HG02588 (cell line): ENCODE measurements around the gene OPN1MW2.
"Not testable (repeated sequence)": the region's sequence is repeated elsewhere in the genome, so short reads cannot be mapped to it uniquely, and the experiment has no call there.

Experiments used
- ATAC-seq: cut with Tn5 transposase; IDR thresholded peaks from one replicate; pipeline ENCODE4 v1.9.1; 2021; ENCODE audit warnings: mild to moderate bottlenecking, moderate library complexity; ENCODE audit not compliant: unreplicated experiment

OPN1MW2 gene

GRCh38 chrX:154219456-154219855 is at the start of gene OPN1MW2:
OPN1MW2 (plus strand) TSS chrX:154219756; CDS start chrX:154219816, 60 bp downstream.
- not testable (repeated sequence) for ATAC-seq

DNA sequence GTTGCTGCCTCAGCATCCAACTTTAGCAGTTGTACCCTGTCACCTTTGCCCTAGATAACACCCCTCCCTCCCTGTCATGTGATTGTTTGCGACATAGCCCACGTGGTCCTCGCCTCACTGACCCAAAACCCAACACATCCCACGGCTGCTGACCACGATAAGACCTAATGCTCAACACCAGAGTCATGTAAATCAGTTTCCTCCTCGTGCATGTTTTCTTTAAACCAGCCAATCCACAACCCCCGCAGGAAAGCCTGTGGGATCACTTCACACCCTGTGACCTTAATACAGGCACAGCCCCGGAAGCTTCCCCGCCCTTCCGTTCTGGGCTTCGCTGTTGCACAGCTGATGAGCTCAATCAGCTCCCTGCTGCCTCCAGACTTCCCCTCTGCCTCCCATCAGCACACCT is 47.0 kb upstream of the OPN1MW2 start:
- peak; percentile 57 for ATAC-seq

- ATAC-seq = not testable (repeated sequence)
Measured at GRCh38 chrX:154174356-154174755, 45.2 kb upstream of the OPN1MW2 start.

DNA sequence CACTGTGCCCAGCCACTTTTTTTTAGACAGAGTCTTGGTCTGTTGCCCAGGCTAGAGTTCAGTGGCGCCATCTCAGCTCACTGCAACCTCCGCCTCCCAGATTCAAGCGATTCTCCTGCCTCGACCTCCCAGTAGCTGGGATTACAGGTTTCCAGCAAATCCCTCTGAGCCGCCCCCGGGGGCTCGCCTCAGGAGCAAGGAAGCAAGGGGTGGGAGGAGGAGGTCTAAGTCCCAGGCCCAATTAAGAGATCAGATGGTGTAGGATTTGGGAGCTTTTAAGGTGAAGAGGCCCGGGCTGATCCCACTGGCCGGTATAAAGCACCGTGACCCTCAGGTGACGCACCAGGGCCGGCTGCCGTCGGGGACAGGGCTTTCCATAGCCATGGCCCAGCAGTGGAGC is 37.3 kb upstream of the OPN1MW2 start, which contains the start of gene OPN1MW:
Gene OPN1MW, plus strand, starts transcription at position 301 of the 400 bp plus-strand sequence. Its CDS starts 82 bp downstream, at position 383.
- not testable (repeated sequence) for ATAC-seq

GRCh38 chrX:154183794-154184193 is 35.8 kb upstream of the OPN1MW2 start:
- ATAC-seq = not testable (repeated sequence)

DNA sequence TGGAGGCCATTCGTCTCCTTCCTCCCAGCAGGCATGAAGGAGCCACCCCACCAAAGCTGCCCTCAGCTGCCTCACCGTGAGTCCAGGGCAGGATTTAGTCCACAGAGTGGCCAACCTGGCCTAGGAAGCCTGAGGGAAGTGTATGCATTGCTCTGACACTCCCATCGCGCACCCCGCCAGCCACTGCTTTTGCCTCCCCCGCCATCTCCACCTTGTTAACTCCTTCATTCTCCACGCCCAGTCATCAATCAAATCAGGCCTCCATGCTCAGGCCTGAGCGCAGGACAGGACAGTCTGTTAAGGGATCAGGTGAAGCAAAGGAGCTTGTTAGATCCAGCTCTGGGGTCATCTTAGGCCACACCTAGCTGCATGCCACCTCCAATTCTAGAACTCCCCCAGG is 26.7 kb upstream of the OPN1MW2 start:
- ATAC-seq = not testable (repeated sequence)

- ATAC-seq = not testable (repeated sequence)
Measured at GRCh38 chrX:154194316-154194715, 25.2 kb upstream of the OPN1MW2 start.

- ATAC-seq = not testable (repeated sequence)
Measured at GRCh38 chrX:154196466-154196865, 23.1 kb upstream of the OPN1MW2 start.

GRCh38 chrX:154209670-154210418 is 9.7 kb upstream of the OPN1MW2 start:
- peak; percentile 69 for ATAC-seq

DNA sequence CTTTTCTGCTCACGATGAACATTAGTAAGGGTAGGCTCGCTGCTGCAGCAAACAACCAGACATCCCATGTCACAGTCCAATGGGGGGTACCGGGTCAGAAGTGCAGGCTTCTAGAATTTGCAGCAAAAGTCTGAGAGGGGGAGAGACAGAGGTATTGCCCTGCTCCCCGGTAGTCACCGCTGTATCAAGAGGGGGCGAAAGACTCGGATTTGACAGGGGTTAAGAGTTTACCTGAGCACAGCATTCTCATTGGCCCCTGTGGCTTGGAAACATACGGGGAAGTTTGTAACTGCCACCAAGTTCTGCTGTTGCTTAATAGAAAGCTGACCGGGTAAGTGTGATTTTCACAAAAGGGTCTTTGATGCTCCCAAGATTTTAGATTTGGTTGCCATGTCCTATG is 8.5 kb upstream of the OPN1MW2 start:
- not testable (repeated sequence) for ATAC-seq

DNA sequence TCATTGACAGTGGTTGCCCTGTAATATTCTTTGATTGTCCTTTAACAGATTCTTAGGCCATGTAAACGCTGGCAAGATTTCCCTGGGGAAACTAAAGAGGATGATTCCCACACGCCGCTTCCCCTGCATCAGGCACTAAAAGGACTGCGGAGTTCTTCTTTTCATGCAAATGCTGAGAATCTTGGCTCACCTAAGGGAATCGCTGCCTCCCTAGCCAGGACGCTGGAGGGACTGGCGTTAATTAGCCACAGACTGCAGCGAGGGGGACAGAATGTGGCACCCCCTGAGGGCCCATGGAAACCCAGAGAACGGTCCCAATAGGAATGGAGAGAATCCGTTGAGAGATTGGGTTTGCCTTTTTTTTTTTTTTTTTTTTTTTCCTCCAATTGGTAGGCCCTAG is 8.1 kb upstream of the OPN1MW2 start:
- not testable (repeated sequence) for ATAC-seq

- not testable (repeated sequence) for ATAC-seq
Measured at GRCh38 chrX:154225292-154225691, 5.7 kb downstream of the OPN1MW2 start.

- ATAC-seq = not testable (repeated sequence)
Measured at GRCh38 chrX:154226706-154227105, 7.2 kb downstream of the OPN1MW2 start.

- not testable (repeated sequence) for ATAC-seq
Measured at GRCh38 chrX:154231443-154231842, 11.9 kb downstream of the OPN1MW2 start.

DNA sequence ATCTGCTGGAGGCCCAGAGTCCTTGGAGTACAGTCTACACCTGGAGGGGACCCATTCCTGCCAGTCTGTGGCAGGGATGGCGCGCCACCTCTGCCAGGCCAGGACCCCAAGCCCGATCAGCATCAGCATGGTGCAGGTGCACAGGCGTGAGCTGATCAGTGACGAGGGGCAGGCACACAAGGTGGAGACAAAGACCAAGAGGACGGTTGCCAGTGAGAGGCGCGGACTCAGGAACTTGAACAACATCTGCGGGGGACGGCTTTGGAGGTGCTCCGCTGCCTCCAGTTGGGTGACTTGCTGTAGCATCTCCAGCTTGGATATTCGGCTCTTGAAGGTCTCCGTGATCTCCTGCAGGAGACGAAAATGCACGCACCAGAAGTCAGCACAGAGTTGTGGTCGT is 14.1 kb downstream of the OPN1MW2 start:
- not testable (repeated sequence) for ATAC-seq

GRCh38 chrX:154238939-154239559 is 19.5 kb downstream of the OPN1MW2 start:
- not testable (repeated sequence) for ATAC-seq

GRCh38 chrX:154239982-154240503 is 20.5 kb downstream of the OPN1MW2 start:
- not testable (repeated sequence) for ATAC-seq

GRCh38 chrX:154247377-154248045 is 28.0 kb downstream of the OPN1MW2 start:
- ATAC-seq = not testable (repeated sequence)

- not testable (repeated sequence) for ATAC-seq
Measured at GRCh38 chrX:154248076-154248475, 28.5 kb downstream of the OPN1MW2 start.

- ATAC-seq = not testable (repeated sequence)
Measured at GRCh38 chrX:154257282-154257681, 37.7 kb downstream of the OPN1MW2 start, which contains the start of gene OPN1MW3. OPN1MW3 (plus strand) TSS chrX:154257582; CDS start chrX:154257620, 38 bp downstream.

DNA sequence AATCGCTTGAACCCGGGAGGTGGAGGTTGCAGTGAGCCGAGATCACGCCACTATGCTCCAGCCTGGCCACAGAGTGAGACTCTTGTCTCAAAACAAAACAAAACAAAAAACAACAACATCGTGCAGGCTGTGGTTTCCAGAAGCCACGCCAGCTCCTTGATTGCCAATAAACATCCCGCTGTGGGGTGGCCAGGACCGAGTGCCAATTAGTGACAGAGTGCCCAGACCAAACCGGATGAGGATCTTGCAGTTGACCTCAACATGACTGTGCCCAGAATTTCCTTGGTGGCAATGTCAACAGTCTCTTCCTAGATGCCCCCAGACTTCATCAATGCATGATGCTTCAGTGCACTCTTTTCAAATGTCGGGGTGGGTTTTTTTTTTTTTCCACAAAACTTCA is 39.2 kb downstream of the OPN1MW2 start:
- ATAC-seq = not testable (repeated sequence)
